Measurements from ENCODE around the gene CLUH. TPM values are rescaled to one million over a fixed set of nuclear protein-coding genes. Genes with fewer than 3 reads are reported as not detected.

CLUH gene
- total and polyA plus RNA-seq, 2 donors (not counting 1 experiment from before 2014, with no cell fraction given) = 53.1 to 64.6 TPM

DNA sequence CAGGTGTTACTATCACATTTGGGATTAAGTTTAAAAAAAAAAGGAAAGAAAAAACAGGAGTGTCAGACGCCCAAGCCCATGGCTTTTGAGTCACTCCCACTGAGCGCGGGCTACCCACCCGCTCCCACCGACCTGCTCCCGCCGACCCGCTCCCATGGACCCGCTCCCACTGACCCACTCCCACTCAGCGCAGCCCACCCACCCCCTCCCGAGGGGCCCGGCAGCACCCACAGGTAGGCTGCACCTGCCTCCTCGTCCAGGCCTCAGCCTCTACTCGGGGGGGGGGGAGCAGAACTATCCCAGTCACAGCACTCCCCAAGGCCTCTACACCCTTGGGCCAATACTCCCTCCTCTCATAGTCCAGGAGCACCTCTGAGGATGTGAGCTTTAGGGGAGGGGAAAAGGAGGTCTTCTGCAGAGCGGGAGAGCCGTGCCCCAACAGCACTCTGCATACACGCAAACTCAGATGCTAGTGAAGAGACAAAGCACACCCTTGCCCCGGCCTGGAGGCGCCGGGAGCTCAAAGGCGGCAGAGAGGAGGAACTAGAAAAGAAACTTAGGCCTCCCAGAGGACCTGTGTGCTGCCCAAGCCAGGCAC, 2.9 kb downstream of the CLUH start:
- peak overlapping the region in 1 of 5 experiments; percentile 31 for H3K4me3 ChIP-seq (ENCODE audit: control extremely low read depth in 1 of 5, extremely low read depth in 1 of 5, insufficient read depth in 1 of 5, low read depth in 2 of 5, low read length in 4 of 5)
- H3K79me2 ChIP-seq (ENCODE audit: control insufficient read depth, insufficient read depth, low read length) = peaks cover 73% of the 10 kb centered on the region
- ChIA-PET CTCF (interaction anchor here (1.0 kb wide), 1 partner anchor 292 kb away, joined by 3 read pairs; no protein-coding TSS in a partner anchor), POLR2A (no interaction called here)
- peak; percentile 25 for ATAC-seq (ENCODE audit: low read depth)
- H3K27me3 ChIP-seq (replicated peaks in 1 of 4; ENCODE audit: control extremely low read depth in 1 of 4, control insufficient read depth in 3 of 4, insufficient read depth in 4 of 4, low read length in 3 of 4) = no peaks in the 10 kb centered on the region
- H3K4me3 Mint-ChIP-seq = peak overlapping the region; percentile 93
- H4K20me1 ChIP-seq (ENCODE audit: control insufficient read depth, insufficient read depth, low read length, poor library complexity, severe bottlenecking) = peaks cover 75% of the 10 kb centered on the region
- peak overlapping the region; percentile 95 for H3K4me2 ChIP-seq (replicated peaks; ENCODE audit: low read depth, low read length, poor library complexity, severe bottlenecking)
- H3K9ac ChIP-seq (ENCODE audit: low read length) = peak overlapping the region; percentile 83
- H3K4me1 ChIP-seq (ENCODE audit: control insufficient read depth in 2 of 2, insufficient read depth in 2 of 2, low read length in 2 of 2) = peaks cover 29 to 50% of the 10 kb centered on the region in 2 donors
- no peaks in the 10 kb centered on the region for H3K27me3 Mint-ChIP-seq
- H3K36me3 ChIP-seq (replicated peaks in 1 of 2; ENCODE audit: control extremely low read depth in 1 of 2, control insufficient read depth in 1 of 2, extremely low read depth in 1 of 2, insufficient read depth in 2 of 2, low read length in 1 of 2) = peaks cover 0 to 2% of the 10 kb centered on the region in 2 experiments
- H3K27ac ChIP-seq (ENCODE audit: low read length in 2 of 2) = no peak overlapping the region
- WGBS (ENCODE audit: insufficient coverage) = 76% methylated on average over 13 of the region's 21 CpGs
- H3K4me1 Mint-ChIP-seq = peaks cover 51% of the 10 kb centered on the region
- peak overlapping the region; percentile 90 for H3K27ac Mint-ChIP-seq
- no peak overlapping the region for H2AFZ ChIP-seq (ENCODE audit: insufficient read depth, low read depth, low read length, poor library complexity, severe bottlenecking)
- no peak for DNase-seq
- no peaks in the 10 kb centered on the region for H3K9me3 ChIP-seq (ENCODE audit: control extremely low read depth in 1 of 3, control insufficient read depth in 2 of 3, insufficient read depth in 1 of 3, low read length in 2 of 3)
- H3K9me3 Mint-ChIP-seq (ENCODE audit: insufficient read depth) = no peaks in the 10 kb centered on the region
- intact Hi-C loops (cut with micrococcal nuclease) = no loop called here
- no peak for TF ChIP-seq EZH2 (IDR thresholded peaks at IDR 0.05; ENCODE audit: borderline replicate concordance, insufficient read depth, low read depth, low read length, poor library complexity, severe bottlenecking)

DNA sequence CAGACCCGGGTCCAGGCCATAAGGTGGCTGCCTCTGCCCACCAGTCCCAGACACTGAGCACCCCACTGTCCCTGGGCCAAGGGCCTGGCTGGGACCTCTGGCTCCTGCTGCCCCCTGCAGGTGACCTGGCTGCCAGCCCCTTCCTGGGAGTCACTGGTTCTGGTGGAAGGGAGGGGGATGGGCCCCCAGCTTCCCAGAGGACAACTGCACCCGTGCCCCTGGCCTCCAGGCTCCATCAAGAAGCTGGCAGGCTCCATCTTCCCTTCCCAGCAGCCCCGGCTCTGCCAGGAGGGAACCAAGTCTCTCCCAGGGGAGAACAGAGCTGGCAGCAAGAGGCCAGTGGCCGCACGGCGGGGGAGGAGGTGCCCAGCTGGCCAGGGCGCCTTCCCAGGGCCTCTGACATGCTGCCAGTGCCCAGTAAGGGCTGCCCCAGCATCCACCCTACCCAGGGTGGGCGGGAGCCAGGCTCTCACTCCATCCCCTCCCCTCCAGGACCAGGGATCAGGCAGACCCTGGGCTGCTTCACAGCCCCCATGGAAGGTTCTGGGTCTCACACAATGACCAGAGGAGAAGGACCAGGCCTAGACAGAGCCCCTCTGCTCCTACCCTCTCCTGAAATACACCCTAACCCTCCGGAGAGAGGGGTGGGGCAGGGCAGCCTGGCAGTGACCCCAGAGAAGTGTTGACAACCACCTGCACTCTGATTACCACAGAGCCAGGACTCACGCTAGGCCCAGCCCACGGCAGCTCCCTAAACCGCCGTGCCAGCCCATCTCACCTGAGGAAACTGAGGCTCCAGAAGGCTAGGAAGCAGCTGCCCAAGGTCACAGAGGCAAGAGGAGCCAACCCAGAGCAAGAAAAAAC, 3.6 kb downstream of the CLUH start:
- 87% methylated on average over 12 of the region's 13 CpGs for WGBS (ENCODE audit: insufficient coverage)
- Mint-ChIP-seq H3K4me3 (no peak overlapping the region), H3K4me1 (peaks cover 51% of the 10 kb centered on the region), H3K27ac (no peak overlapping the region), H3K27me3 (no peaks in the 10 kb centered on the region), H3K9me3 (ENCODE audit: insufficient read depth) (no peaks in the 10 kb centered on the region)
- Histone ChIP-seq H3K27me3 (replicated peaks in 1 of 4; ENCODE audit: control extremely low read depth in 1 of 4, control insufficient read depth in 3 of 4, insufficient read depth in 4 of 4, low read length in 3 of 4) (no peaks in the 10 kb centered on the region), H3K36me3 (replicated peaks in 1 of 2; ENCODE audit: control extremely low read depth in 1 of 2, control insufficient read depth in 1 of 2, extremely low read depth in 1 of 2, insufficient read depth in 2 of 2, low read length in 1 of 2) (peaks cover 0 to 8% of the 10 kb centered on the region in 2 experiments), H3K4me3 (ENCODE audit: control extremely low read depth in 1 of 5, extremely low read depth in 1 of 5, insufficient read depth in 1 of 5, low read depth in 2 of 5, low read length in 4 of 5) (no peak overlapping the region), H4K20me1 (ENCODE audit: control insufficient read depth, insufficient read depth, low read length, poor library complexity, severe bottlenecking) (peaks cover 75% of the 10 kb centered on the region), H3K27ac (ENCODE audit: low read length in 2 of 2) (peak overlapping the region in 1 of 2 donors; percentile 0), H3K79me2 (ENCODE audit: control insufficient read depth, insufficient read depth, low read length) (peaks cover 73% of the 10 kb centered on the region), H3K9ac (ENCODE audit: low read length) (no peak overlapping the region), H3K4me2 (replicated peaks; ENCODE audit: low read depth, low read length, poor library complexity, severe bottlenecking) (peak overlapping the region; percentile 95), H3K4me1 (ENCODE audit: control insufficient read depth in 2 of 2, insufficient read depth in 2 of 2, low read length in 2 of 2) (peaks cover 29 to 50% of the 10 kb centered on the region in 2 donors), H2AFZ (ENCODE audit: insufficient read depth, low read depth, low read length, poor library complexity, severe bottlenecking) (no peak overlapping the region), H3K9me3 (ENCODE audit: control extremely low read depth in 1 of 3, control insufficient read depth in 2 of 3, insufficient read depth in 1 of 3, low read length in 2 of 3) (no peaks in the 10 kb centered on the region)
- ChIA-PET POLR2A (no interaction called here), CTCF (interaction anchor here (1.0 kb wide), 1 partner anchor 292 kb away, joined by 3 read pairs; no protein-coding TSS in a partner anchor)
- no peak for TF ChIP-seq EZH2 (IDR thresholded peaks at IDR 0.05; ENCODE audit: borderline replicate concordance, insufficient read depth, low read depth, low read length, poor library complexity, severe bottlenecking)
- TF ChIP-seq, protein P1, sequence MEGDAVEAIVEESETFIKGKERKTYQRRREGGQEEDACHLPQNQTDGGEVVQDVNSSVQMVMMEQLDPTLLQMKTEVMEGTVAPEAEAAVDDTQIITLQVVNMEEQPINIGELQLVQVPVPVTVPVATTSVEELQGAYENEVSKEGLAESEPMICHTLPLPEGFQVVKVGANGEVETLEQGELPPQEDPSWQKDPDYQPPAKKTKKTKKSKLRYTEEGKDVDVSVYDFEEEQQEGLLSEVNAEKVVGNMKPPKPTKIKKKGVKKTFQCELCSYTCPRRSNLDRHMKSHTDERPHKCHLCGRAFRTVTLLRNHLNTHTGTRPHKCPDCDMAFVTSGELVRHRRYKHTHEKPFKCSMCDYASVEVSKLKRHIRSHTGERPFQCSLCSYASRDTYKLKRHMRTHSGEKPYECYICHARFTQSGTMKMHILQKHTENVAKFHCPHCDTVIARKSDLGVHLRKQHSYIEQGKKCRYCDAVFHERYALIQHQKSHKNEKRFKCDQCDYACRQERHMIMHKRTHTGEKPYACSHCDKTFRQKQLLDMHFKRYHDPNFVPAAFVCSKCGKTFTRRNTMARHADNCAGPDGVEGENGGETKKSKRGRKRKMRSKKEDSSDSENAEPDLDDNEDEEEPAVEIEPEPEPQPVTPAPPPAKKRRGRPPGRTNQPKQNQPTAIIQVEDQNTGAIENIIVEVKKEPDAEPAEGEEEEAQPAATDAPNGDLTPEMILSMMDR (IDR thresholded peaks at IDR 0.05) = no peak
- DNase-seq (no peak), ATAC-seq (ENCODE audit: low read depth) (no peak)
- intact Hi-C loops (cut with micrococcal nuclease) = no loop called here

All from B cell (primary cell).